ENCODE results near the gene PRSS57. TPM values are rescaled to one million over a fixed set of nuclear protein-coding genes. Genes with fewer than 3 reads are reported as not detected.
"Not testable (repeated sequence)": the region's sequence is repeated elsewhere in the genome, so short reads cannot be mapped to it uniquely, and the experiment has no call there.

Gene PRSS57
- total RNA-seq, 4 donors from 2014 or later = not detected

DNA sequence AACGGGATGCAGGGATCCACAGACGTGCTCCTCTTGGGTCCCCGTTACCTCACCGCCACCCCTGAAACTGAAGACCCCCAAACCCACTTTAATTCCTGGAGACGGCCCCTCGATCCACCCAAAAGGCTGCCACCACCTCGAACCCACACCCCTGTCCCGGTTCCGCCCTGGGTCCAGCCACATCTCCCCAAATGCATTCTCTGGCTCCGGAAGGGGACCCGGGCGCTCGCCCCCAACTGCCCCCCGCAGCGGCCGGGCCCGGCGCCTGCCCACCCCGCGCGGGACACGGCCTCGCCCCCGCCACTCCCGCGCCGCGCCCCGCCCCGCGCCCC is 19.3 kb downstream of the PRSS57 start:
- 28 to 34% methylated on average over 9 to 10 of the region's 31 CpGs for whole genome bisulfite sequencing, 2 donors
- intact Hi-C loops (cut with DNase I) = no loop called here
- Histone ChIP-seq H3K36me3 (no peaks in the 10 kb centered on the region), H3K9me3 (no peaks in the 10 kb centered on the region), H3K27me3 (no peaks in the 10 kb centered on the region), H3K27ac (peak overlapping the region in 1 of 3 donors; percentile 30), H3K4me1 (peaks cover 17 to 35% of the 10 kb centered on the region in 2 donors), H3K4me3 (replicated peaks in 1 of 3) (peak overlapping the region in 1 of 3 donors; percentile 41)
- no peak for DNase-seq
- TF ChIP-seq, protein P1, sequence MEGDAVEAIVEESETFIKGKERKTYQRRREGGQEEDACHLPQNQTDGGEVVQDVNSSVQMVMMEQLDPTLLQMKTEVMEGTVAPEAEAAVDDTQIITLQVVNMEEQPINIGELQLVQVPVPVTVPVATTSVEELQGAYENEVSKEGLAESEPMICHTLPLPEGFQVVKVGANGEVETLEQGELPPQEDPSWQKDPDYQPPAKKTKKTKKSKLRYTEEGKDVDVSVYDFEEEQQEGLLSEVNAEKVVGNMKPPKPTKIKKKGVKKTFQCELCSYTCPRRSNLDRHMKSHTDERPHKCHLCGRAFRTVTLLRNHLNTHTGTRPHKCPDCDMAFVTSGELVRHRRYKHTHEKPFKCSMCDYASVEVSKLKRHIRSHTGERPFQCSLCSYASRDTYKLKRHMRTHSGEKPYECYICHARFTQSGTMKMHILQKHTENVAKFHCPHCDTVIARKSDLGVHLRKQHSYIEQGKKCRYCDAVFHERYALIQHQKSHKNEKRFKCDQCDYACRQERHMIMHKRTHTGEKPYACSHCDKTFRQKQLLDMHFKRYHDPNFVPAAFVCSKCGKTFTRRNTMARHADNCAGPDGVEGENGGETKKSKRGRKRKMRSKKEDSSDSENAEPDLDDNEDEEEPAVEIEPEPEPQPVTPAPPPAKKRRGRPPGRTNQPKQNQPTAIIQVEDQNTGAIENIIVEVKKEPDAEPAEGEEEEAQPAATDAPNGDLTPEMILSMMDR (IDR thresholded peaks at IDR 0.05) = no peak
- TF ChIP-seq POLR2A (IDR thresholded peaks at IDR 0.05) = no peak

DNA sequence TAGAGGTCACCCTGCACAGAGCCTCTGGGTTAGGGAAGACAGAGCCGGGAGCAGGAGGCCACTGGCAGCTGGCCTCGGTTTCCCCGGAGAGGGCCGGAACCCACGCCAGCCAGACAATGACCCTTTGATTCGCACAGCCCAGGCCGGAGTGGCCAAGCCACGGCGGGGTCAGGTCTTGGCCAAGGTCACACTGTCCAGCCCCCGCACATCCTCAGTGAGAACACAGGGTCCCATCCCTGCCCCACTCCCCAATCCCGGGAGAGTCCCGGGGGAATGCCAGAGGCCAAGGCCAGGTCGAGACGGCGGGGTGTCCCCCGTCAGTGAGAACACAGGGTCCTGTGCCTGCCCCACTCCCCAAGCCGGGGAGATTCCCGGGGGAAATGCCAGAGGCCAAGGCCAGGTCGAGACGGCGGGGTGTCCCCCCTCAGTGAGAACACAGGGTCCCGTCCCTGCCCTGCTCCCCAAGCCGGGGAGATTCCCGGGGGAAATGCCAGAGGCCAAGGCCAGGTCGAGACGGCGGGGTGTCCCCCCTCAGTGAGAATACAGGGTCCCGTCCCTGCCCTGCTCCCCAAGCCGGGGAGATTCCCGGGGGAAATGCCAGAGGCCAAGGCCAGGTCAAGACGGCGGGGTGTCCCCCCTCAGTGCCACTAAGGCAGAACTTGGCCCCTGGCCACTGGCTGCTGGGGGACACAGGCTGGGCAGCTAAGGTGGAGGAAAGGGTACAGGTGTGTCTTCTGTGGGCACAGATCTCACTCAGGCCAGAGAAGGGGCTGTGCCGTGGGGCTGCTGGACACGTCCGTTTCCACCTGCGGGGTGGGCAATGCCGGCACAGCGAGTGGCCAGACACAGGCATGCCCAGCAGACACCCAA is 20.7 kb downstream of the PRSS57 start:
- 65 to 69% methylated on average over 18 to 27 of the region's 38 CpGs for WGBS, 2 donors
- intact Hi-C loops (cut with DNase I) = no loop called here
- no peak overlapping the region for H3K27ac ChIP-seq

DNA sequence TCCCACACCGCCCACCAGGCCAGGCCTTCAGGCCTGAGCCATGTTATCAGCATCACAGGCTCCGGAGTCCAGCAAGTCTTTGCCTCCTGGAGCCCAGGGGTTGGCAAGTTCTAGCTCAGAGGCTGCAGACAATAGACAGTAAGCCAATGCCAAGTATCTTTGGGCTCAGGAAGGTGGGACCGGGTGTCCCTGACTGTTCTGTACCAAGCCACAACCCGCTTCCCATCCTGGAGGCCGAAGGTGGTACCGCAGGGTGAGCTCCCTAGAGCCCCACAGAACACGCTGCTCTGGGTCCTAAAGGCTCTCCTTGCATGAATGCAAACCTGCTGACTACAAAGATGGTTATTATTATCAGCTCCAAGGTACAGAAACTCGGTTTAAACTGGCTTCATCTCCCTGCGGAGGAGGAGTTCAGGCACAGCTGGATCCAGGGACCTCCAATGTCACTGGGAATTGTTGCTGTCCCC is 24.6 kb downstream of the PRSS57 start:
- H3K4me1 ChIP-seq = peaks cover 0 to 1% of the 10 kb centered on the region in 2 donors
- H3K27me3 ChIP-seq = no peaks in the 10 kb centered on the region
- no peak overlapping the region for H3K27ac ChIP-seq
- intact Hi-C loops (cut with DNase I) = no loop called here
- no peak for DNase-seq
- H3K9me3 ChIP-seq = no peaks in the 10 kb centered on the region
- TF ChIP-seq POLR2A (IDR thresholded peaks at IDR 0.05) = no peak
- TF ChIP-seq, protein P1 (IDR thresholded peaks at IDR 0.05) = no peak
- H3K36me3 ChIP-seq = no peaks in the 10 kb centered on the region
- H3K4me3 ChIP-seq (replicated peaks in 1 of 3) = no peak overlapping the region
- 69 to 76% methylated on average over 8 to 9 of the region's 9 CpGs for WGBS, 2 donors

More for the DNA sequence above, 20.7 kb downstream of the PRSS57 start:
- TF ChIP-seq, protein P1 (IDR thresholded peaks at IDR 0.05) = no peak
- no peak for TF ChIP-seq POLR2A (IDR thresholded peaks at IDR 0.05)
- H3K4me3 ChIP-seq (replicated peaks in 1 of 3) = no peak overlapping the region
- no peaks in the 10 kb centered on the region for H3K27me3 ChIP-seq
- H3K9me3 ChIP-seq = no peaks in the 10 kb centered on the region
- no peak for DNase-seq
- no peaks in the 10 kb centered on the region for H3K36me3 ChIP-seq
- peaks cover 15 to 31% of the 10 kb centered on the region in 2 donors for H3K4me1 ChIP-seq

DNA sequence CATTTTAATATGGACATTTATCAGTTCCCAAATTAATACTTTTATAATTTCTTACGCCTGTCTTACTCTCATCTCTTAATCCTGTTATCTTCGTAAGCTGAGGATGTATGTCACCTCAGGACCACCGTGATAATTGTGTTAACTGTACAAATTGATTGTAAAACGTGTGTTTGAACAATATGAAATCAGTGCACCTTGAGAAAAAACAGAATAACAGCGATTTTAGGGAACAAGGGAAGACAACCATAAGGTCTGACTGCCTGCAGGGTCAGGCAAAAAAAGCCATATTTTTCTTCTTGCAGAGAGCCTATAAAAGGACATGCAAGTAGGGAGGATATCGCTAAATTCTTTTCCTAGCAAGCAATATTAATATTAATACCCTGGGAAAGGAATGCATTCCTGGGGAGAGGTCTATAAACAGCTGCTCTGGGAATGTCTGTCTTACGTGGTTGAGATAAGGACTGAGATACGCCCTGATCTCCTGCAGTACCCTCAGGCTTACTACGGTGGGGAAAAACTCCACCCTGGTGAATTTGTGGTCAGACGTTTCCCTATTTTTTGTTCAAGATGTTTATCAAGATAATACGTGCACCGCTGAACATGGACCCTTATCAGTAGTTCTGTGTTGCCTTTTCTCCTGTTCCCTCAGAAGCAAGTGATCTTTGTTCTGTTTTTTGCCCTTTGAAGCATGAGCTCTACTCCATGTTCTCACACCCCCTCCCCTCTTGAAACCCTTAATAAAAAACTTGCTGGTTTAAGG is 26.4 kb downstream of the PRSS57 start:
- H3K36me3 ChIP-seq = not testable (repeated sequence)
- 63 to 65% methylated on average over 12 of the region's 12 CpGs for WGBS, 2 donors

DNA sequence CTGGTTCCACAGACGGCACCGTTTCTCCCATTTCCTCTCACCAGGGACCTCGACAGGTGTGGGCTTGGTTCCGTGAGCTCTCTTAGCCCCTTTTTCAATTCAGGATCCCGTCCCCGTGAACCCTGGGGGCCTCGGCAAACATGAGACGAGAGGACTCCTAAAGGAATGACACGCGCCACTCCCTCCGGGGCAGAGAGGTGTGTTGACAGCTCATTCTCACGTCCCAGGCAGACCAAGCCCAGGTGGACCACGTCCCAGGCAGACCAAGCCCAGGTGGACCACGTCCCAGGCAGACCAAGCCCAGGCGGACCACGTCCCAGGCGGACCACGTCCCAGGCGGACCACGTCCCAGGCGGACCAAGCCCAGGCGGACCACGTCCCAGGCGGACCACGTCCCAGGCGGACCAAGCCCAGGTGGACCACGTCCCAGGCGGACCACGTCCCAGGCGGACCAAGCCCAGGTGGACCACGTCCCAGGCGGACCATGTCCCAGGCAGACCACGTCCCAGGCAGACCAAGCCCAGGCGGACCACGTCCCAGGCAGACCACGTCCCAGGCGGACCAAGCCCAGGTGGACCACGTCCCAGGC is 28.2 kb downstream of the PRSS57 start:
- H3K4me3 ChIP-seq (replicated peaks in 1 of 3); H3K27me3 ChIP-seq; H3K9me3 ChIP-seq; DNase-seq; H3K36me3 ChIP-seq; H3K27ac ChIP-seq; intact Hi-C loops (cut with DNase I): not testable (repeated sequence)
- WGBS, 2 donors = 85 to 92% methylated on average over 11 to 31 of the region's 38 CpGs
- peaks cover 8 to 19% of the 10 kb centered on the region in 2 donors for H3K4me1 ChIP-seq

More for the DNA sequence above, 26.4 kb downstream of the PRSS57 start:
- H3K9me3 ChIP-seq; DNase-seq; H3K27ac ChIP-seq; intact Hi-C loops (cut with DNase I); H3K4me3 ChIP-seq (replicated peaks in 1 of 3); H3K27me3 ChIP-seq: not testable (repeated sequence)
- H3K4me1 ChIP-seq = peaks cover 2 to 14% of the 10 kb centered on the region in 2 donors
